Lung microvascular endothelial cell (primary cell): Measurements from ENCODE around the gene RANBP2. TPM values are rescaled to one million over a fixed set of nuclear protein-coding genes. Genes with fewer than 3 reads are reported as not detected.

Experiments
- DNase-seq, 2 donors: peaks; one replicate each; pipeline versions ENCODE4 v3.0.0 to v3.0.0-alpha.2; 2010; ENCODE audit warnings: low read depth in 2 of 2
- total RNA-seq: library from RNA; depleted of rRNA; stranded (reverse); fragments of >200 nt; gene quantifications from 2 replicates; pipeline ENCODE4 v1.2.1, GENCODE V29; 2014

Gene RANBP2
- total RNA-seq, 1 donor from 2014 or later: 55.6 TPM

DNA sequence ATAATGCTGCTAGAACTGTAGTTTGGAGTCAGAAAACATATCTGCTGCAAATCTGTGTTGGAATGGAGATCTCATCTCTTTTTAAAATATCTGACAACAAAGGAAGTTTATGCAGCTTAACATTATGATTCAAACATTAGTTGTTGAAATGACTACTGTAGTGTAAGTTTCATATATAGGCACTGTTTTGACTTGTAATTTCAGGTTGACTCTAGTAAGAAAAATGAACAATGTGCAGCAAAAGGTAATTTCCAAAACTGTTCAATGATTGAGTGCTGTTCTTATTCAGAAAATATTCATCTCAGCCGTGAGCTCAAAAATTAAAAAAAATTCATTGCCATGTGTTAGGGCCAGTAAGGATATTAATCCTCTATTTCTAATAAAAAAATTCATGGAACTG is 115.8 kb downstream of the RANBP2 start:
- no peak for DNase-seq

Other genes starting within 250 kb of the RANBP2 start
- gene LIMS1, start 185.0 kb upstream of the RANBP2 start, total RNA-seq: 211 and 375 TPM in 2 replicates
- gene CCDC138, start 67.3 kb downstream of the RANBP2 start, total RNA-seq: 4.4 and 5.0 TPM in 2 replicates